ENCODE measurements around the gene GRM4. TPM values are rescaled to one million over a fixed set of nuclear protein-coding genes. Genes with fewer than 3 reads are reported as not detected.

The GRM4 gene
- total RNA-seq, 2 donors from 2014 or later, result 0.07 TPM; not detected in 1

GRCh38 chr6:33977606-33978411, 168.1 kb downstream of the GRM4 start:
- H3K4me1 ChIP-seq, result no peaks in the 10 kb centered on the region
- H3K36me3 ChIP-seq, result no peaks in the 10 kb centered on the region
- intact Hi-C loops (cut with DNase I), result no loop called here
- H3K27ac ChIP-seq, result no peak overlapping the region
- no peaks in the 10 kb centered on the region for H3K27me3 ChIP-seq
- no peaks in the 10 kb centered on the region for H3K9me3 ChIP-seq
- H3K9ac ChIP-seq (ENCODE audit: low read depth in 2 of 2, low read length in 2 of 2), result peak overlapping the region in 1 of 2 donors; percentile 1
- peak; percentile 33 for DNase-seq
- no peak overlapping the region for H3K4me3 ChIP-seq
- TF ChIP-seq CTCF (IDR thresholded peaks at IDR 0.05), result no peak

- Histone ChIP-seq H3K36me3 (no peaks in the 10 kb centered on the region), H3K27ac (no peak overlapping the region), H3K9me3 (no peaks in the 10 kb centered on the region), H3K9ac (ENCODE audit: low read depth in 2 of 2, low read length in 2 of 2) (peak overlapping the region in 1 of 2 donors; percentile 12), H3K4me3 (no peak overlapping the region), H3K27me3 (no peaks in the 10 kb centered on the region), H3K4me1 (no peaks in the 10 kb centered on the region)
- intact Hi-C loops (cut with DNase I), result no loop called here
- TF ChIP-seq CTCF (IDR thresholded peaks at IDR 0.05), result no peak
- peak; percentile 47 for DNase-seq
These were observed 169.2 kb downstream of the GRM4 start for GRCh38 chr6:33976437-33977360.

GRCh38 chr6:33975661-33976436, 170.0 kb downstream of the GRM4 start:
- H3K27me3 ChIP-seq, result no peaks in the 10 kb centered on the region
- intact Hi-C loops (cut with DNase I), result no loop called here
- TF ChIP-seq CTCF (IDR thresholded peaks at IDR 0.05), result no peak

GRCh38 chr6:33974471-33974870, 171.4 kb downstream of the GRM4 start:
- Histone ChIP-seq H3K4me1 (no peaks in the 10 kb centered on the region), H3K27me3 (no peaks in the 10 kb centered on the region), H3K9me3 (no peaks in the 10 kb centered on the region), H3K36me3 (no peaks in the 10 kb centered on the region), H3K27ac (peak overlapping the region; percentile 24), H3K9ac (ENCODE audit: low read depth in 2 of 2, low read length in 2 of 2) (peak overlapping the region in 1 of 2 donors; percentile 34), H3K4me3 (peak overlapping the region; percentile 13)
- no peak for TF ChIP-seq CTCF (IDR thresholded peaks at IDR 0.05)
- intact Hi-C loops (cut with DNase I), result no loop called here
- no peak for DNase-seq

More at GRCh38 chr6:33975661-33976436, 170.0 kb downstream of the GRM4 start:
- no peaks in the 10 kb centered on the region for H3K36me3 ChIP-seq
- no peaks in the 10 kb centered on the region for H3K9me3 ChIP-seq
- no peak overlapping the region for H3K27ac ChIP-seq
- H3K9ac ChIP-seq (ENCODE audit: low read depth in 2 of 2, low read length in 2 of 2), result no peak overlapping the region
- peak overlapping the region; percentile 10 for H3K4me3 ChIP-seq
- no peaks in the 10 kb centered on the region for H3K4me1 ChIP-seq
- DNase-seq, result peak; percentile 36

GRCh38 chr6:33974030-33974429, 171.9 kb downstream of the GRM4 start:
- H3K27me3 ChIP-seq, result no peaks in the 10 kb centered on the region
- H3K36me3 ChIP-seq, result no peaks in the 10 kb centered on the region
- H3K4me3 ChIP-seq, result no peak overlapping the region
- no peak for TF ChIP-seq CTCF (IDR thresholded peaks at IDR 0.05)
- peak overlapping the region in 1 of 2 donors; percentile 34 for H3K9ac ChIP-seq (ENCODE audit: low read depth in 2 of 2, low read length in 2 of 2)
- H3K9me3 ChIP-seq, result no peaks in the 10 kb centered on the region
- DNase-seq, result peak; percentile 65
- peak overlapping the region; percentile 27 for H3K27ac ChIP-seq
- no peaks in the 10 kb centered on the region for H3K4me1 ChIP-seq
- intact Hi-C loops (cut with DNase I), result no loop called here

All from colonic mucosa (tissue), 4 donors.